GM19025 (cell line): Measurements from ENCODE around the gene ZNF296.
"Not testable (repeated sequence)": the region's sequence is repeated elsewhere in the genome, so short reads cannot be mapped to it uniquely, and the experiment has no call there.

Experiments
- ATAC-seq: cut with Tn5 transposase; IDR thresholded peaks from one replicate; pipeline ENCODE4 v1.9.1; 2021; ENCODE audit warnings: mild to moderate bottlenecking, low read depth, moderate library complexity; ENCODE audit not compliant: unreplicated experiment

Gene ZNF296

GRCh38 chr19:45076029-45076850 lies at the start of gene ZNF296:
Gene ZNF296, minus strand, starts transcription at chr19:45076478. Its CDS starts 105 bp downstream, at chr19:45076373.
- peak; percentile 48 for ATAC-seq

GRCh38 chr19:45125360-45125759 lies 49.1 kb upstream of the ZNF296 start:
- no peak for ATAC-seq

GRCh38 chr19:45124021-45124420 lies 47.7 kb upstream of the ZNF296 start:
- ATAC-seq = no peak

- ATAC-seq = no peak
Measured at GRCh38 chr19:45123440-45123850, 47.2 kb upstream of the ZNF296 start.

- no peak for ATAC-seq
Measured at GRCh38 chr19:45122832-45123231, 46.6 kb upstream of the ZNF296 start.

- no peak for ATAC-seq
Measured at GRCh38 chr19:45121827-45122345, 45.6 kb upstream of the ZNF296 start.

GRCh38 chr19:45119582-45119981 lies 43.3 kb upstream of the ZNF296 start:
- no peak for ATAC-seq

GRCh38 chr19:45118591-45119355 lies 42.5 kb upstream of the ZNF296 start:
- peak; percentile 56 for ATAC-seq

GRCh38 chr19:45118106-45118505 lies 41.8 kb upstream of the ZNF296 start:
- ATAC-seq = no peak

- ATAC-seq = no peak
Measured at GRCh38 chr19:45117671-45118070, 41.4 kb upstream of the ZNF296 start.

- ATAC-seq = no peak
Measured at GRCh38 chr19:45117167-45117594, 40.9 kb upstream of the ZNF296 start.

- ATAC-seq = no peak
Measured at GRCh38 chr19:45115809-45116615, 39.7 kb upstream of the ZNF296 start.

- ATAC-seq = no peak
Measured at GRCh38 chr19:45114116-45114515, 37.8 kb upstream of the ZNF296 start.

- no peak for ATAC-seq
Measured at GRCh38 chr19:45113628-45114027, 37.4 kb upstream of the ZNF296 start.

- no peak for ATAC-seq
Measured at GRCh38 chr19:45112111-45112827, 36.0 kb upstream of the ZNF296 start.

- ATAC-seq = no peak
Measured at GRCh38 chr19:45110851-45111266, 34.6 kb upstream of the ZNF296 start.

GRCh38 chr19:45107621-45108150 lies 31.4 kb upstream of the ZNF296 start:
- no peak for ATAC-seq

- not testable (repeated sequence) for ATAC-seq
Measured at GRCh38 chr19:45106363-45106762, 30.1 kb upstream of the ZNF296 start.

- ATAC-seq = no peak
Measured at GRCh38 chr19:45104658-45105349, 28.5 kb upstream of the ZNF296 start.
